Activated naive CD4-positive, alpha-beta T cell treated with anti-CD3 and anti-CD28 coated beads, Interleukin-2, amount 10 ng/mL, durations not matched to agents 7 days and 5 days (primary cell): ENCODE data around the gene NCKAP5.

Experiments used
- CTCF ChIA-PET: fragments of 350-600 bp; sonication (Branson Sonifier 250); formaldehyde crosslinking; loops from one replicate; lab custom pipeline; 2021; ENCODE audit warnings: antibody characterized with exemption; lab: Charles Lee
- DNase-seq: peaks from one replicate; pipeline ENCODE4 v3.0.0-alpha.2; 2020
- H3K27ac Mint-ChIP-seq: one replicate; pipeline ENCODE4 v1.8.0; 2021; ENCODE audit warnings: mild to moderate bottlenecking, moderate library complexity, mixed read lengths
- H3K27me3 Mint-ChIP-seq: one replicate; pipeline ENCODE4 v1.8.0; 2021; ENCODE audit warnings: mild to moderate bottlenecking, mixed read lengths
- H3K36me3 Mint-ChIP-seq: one replicate; pipeline ENCODE4 v1.8.0; 2021; ENCODE audit warnings: mixed read lengths
- H3K4me1 Mint-ChIP-seq: one replicate; pipeline ENCODE4 v1.8.0; 2021; ENCODE audit warnings: mixed read lengths
- H3K4me3 Mint-ChIP-seq: one replicate; pipeline ENCODE4 v1.8.0; 2021; ENCODE audit warnings: mild to moderate bottlenecking, moderate library complexity, mixed read lengths
- H3K9me3 Mint-ChIP-seq: one replicate; pipeline ENCODE4 v1.8.0; 2021; ENCODE audit warnings: mixed read lengths

NCKAP5 gene

DNA sequence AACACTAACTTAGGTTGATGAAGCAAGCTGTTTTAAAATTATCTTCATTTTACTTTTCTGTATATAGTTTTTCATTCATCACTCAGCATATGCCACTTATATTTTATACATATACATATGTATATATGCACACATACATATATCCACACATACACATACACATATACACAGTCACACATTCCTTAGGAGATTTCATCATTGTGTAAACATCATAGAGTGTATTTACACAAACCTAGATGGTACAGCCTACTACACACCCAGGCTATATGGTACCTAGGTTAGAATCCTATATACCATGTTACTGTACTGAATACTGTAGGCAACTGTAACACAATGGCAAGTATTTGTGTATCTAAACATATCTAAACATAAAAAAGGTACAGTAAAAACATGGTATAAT lies 602.8 kb downstream of the NCKAP5 start:
- H3K36me3 Mint-ChIP-seq, result no peaks in the 10 kb centered on the region
- H3K27ac Mint-ChIP-seq, result no peak overlapping the region
- H3K4me3 Mint-ChIP-seq, result no peak overlapping the region
- H3K4me1 Mint-ChIP-seq, result no peaks in the 10 kb centered on the region
- H3K27me3 Mint-ChIP-seq, result no peaks in the 10 kb centered on the region
- H3K9me3 Mint-ChIP-seq, result peaks cover 2% of the 10 kb centered on the region
- DNase-seq, result no peak
- CTCF ChIA-PET, result no interaction called here

DNA sequence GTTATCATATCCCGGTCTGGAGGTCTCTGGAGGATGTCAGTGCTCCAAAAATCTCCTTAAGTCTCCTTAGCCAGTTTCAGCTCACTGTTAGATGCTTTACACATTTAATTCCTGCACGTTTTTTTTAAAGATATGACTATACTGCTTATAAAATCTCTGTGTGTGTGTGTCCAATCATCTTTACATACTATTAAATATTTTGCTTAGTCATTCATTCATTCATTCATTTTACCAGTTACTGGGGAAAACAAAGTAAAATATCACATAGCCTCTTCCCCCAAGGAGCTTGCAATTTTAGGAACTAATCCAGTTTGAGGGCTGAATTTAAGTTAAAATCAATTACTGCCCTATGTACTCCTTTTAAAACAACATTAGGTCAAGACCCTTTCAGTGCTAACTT lies 605.1 kb downstream of the NCKAP5 start:
- CTCF ChIA-PET, result no interaction called here
- no peaks in the 10 kb centered on the region for H3K27me3 Mint-ChIP-seq
- no peaks in the 10 kb centered on the region for H3K36me3 Mint-ChIP-seq

DNA sequence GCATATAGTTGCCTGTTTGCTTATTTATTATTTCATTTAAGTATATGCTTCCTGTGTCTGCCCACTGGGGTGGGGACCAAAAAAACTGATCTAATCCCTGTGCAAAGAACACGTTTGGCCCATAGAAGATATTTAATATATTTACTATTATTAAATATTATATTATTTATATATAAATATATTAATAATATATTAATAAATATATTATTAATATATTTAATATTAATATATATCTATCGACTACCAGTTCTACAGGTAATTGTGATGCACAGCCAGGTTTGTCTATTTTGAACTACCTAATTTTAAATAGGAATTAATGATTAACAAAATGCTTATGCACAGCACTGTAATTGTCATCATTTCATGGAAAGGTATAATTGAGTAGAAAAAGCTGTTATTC lies 609.4 kb downstream of the NCKAP5 start:
- Mint-ChIP-seq H3K4me1 (no peaks in the 10 kb centered on the region), H3K36me3 (no peaks in the 10 kb centered on the region), H3K4me3 (no peak overlapping the region), H3K27me3 (no peaks in the 10 kb centered on the region), H3K27ac (no peak overlapping the region), H3K9me3 (no peaks in the 10 kb centered on the region)
- no peak for DNase-seq
- CTCF ChIA-PET, result no interaction called here

More for the DNA sequence above, 605.1 kb downstream of the NCKAP5 start:
- H3K9me3 Mint-ChIP-seq, result peaks cover 2% of the 10 kb centered on the region
- no peaks in the 10 kb centered on the region for H3K4me1 Mint-ChIP-seq
- H3K27ac Mint-ChIP-seq, result no peak overlapping the region
- no peak for DNase-seq
- no peak overlapping the region for H3K4me3 Mint-ChIP-seq

DNA sequence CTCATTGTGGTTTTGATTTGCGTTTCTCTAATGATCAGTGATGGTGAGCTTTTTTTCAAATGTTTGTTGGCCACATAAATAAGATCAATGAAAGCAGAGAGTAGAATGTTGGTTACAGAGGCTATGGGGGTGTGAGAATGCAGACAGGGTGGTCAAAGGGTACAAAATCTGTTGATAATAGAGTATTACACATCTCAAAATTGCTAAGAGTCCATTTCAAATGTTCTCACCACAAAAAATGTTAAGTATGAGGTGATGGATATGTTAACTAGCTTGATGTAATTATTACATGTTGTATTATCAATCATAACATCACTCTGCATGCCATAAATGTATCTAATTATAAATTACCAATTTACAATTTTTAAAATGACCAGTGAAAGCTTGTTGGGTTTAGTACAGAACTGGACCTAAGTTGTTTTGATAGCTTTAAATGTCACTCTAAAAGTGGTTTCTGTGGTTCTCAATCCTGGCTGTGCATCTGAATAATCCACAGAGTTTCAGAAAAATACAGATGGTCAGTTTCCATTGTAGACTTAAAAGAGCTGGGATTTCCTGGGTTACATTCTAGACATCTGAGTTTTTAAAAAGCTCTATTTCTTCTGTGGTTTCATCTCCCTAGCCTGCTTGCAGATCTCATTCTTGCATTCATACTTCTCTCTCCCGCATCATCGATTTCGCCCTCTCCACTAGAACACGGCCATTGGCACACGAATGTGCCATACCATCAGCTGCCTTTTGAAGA lies 612.2 kb downstream of the NCKAP5 start:
- Mint-ChIP-seq H3K4me1 (no peaks in the 10 kb centered on the region), H3K9me3 (no peaks in the 10 kb centered on the region), H3K27ac (no peak overlapping the region), H3K4me3 (no peak overlapping the region), H3K27me3 (no peaks in the 10 kb centered on the region), H3K36me3 (no peaks in the 10 kb centered on the region)
- DNase-seq, result no peak
- CTCF ChIA-PET, result no interaction called here

DNA sequence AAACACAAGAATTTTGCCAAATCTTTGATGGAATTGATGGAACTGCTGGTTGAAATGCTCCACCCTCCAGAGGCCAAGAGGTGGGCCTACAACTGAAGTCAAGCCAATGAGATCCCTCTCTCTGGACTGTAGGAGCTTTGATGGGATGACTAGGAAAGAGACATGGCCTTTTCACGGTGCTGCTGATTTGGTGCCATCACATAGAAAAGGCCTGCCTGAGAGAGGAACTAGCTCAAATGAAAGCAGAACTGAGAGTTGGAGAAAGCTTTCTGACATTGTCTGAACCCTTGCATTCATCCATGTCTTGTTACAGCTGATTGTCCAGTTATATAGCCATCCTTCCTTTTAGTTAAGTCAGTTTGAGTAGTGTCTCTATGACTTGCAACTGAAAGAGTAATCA lies 614.5 kb downstream of the NCKAP5 start:
- H3K27me3 Mint-ChIP-seq, result no peaks in the 10 kb centered on the region
- no peak overlapping the region for H3K4me3 Mint-ChIP-seq
- no peaks in the 10 kb centered on the region for H3K4me1 Mint-ChIP-seq
- DNase-seq, result no peak
- CTCF ChIA-PET, result no interaction called here
- no peaks in the 10 kb centered on the region for H3K36me3 Mint-ChIP-seq
- H3K9me3 Mint-ChIP-seq, result no peaks in the 10 kb centered on the region
- no peak overlapping the region for H3K27ac Mint-ChIP-seq

DNA sequence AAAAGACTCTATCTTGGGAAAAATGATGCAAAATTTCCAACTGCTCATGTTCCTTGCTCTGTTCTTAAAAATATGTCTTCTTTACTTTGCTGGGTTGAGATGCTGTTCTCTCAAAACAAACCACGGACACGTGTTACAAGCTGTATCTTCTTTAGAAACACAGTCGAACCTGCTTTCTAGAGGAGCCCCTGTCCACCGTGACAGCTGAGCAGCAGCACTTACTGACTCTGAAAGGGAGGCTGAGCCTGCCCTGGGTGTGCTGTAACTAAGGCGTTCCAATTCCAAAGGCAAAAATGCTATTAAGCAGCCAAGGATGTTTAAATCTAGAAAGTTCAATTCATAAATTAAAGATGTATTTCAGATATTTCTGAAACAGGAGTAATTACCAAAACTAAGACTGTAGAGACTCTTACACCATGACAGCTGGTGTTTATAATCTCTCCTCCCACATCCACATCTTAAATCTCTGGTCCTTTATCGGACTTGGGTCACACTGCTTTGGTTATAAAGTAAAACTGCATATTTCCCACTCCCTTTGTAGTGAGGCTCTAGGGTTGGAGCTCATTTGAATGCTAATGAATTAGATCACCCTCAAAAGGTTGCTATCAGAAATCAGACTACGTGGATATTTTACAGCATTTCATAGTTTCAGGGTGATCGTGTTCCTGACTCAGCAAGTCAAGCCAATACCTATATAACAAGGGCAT lies 617.1 kb downstream of the NCKAP5 start:
- H3K27ac Mint-ChIP-seq, result no peak overlapping the region
- DNase-seq, result no peak
- CTCF ChIA-PET, result no interaction called here
- H3K36me3 Mint-ChIP-seq, result no peaks in the 10 kb centered on the region
- H3K4me1 Mint-ChIP-seq, result no peaks in the 10 kb centered on the region
- H3K4me3 Mint-ChIP-seq, result no peak overlapping the region
- peaks cover 2% of the 10 kb centered on the region for H3K9me3 Mint-ChIP-seq
- no peaks in the 10 kb centered on the region for H3K27me3 Mint-ChIP-seq

DNA sequence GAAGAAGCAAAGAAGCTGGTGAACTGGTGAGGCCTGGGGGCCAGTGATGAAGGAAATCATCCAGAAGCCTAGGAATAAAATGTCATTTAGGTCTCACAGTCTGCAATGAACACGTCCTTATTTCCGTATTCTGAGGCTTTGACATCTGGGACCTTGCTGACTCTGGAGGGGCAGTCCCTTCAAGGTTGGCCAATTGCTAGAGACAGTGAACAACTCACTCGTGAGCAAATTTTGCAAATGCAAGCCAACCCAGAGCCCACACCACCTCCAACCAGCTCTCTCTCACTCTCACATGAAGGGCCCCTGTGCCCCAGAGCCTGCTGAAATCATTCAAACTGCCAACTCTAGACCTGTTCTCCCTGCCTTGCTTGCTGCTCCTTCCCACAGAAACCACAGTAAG lies 619.2 kb downstream of the NCKAP5 start:
- no peak overlapping the region for H3K4me3 Mint-ChIP-seq
- CTCF ChIA-PET, result no interaction called here
- H3K27me3 Mint-ChIP-seq, result no peaks in the 10 kb centered on the region
- no peaks in the 10 kb centered on the region for H3K36me3 Mint-ChIP-seq
- no peaks in the 10 kb centered on the region for H3K4me1 Mint-ChIP-seq
- DNase-seq, result no peak
- no peak overlapping the region for H3K27ac Mint-ChIP-seq
- peaks cover 2% of the 10 kb centered on the region for H3K9me3 Mint-ChIP-seq

DNA sequence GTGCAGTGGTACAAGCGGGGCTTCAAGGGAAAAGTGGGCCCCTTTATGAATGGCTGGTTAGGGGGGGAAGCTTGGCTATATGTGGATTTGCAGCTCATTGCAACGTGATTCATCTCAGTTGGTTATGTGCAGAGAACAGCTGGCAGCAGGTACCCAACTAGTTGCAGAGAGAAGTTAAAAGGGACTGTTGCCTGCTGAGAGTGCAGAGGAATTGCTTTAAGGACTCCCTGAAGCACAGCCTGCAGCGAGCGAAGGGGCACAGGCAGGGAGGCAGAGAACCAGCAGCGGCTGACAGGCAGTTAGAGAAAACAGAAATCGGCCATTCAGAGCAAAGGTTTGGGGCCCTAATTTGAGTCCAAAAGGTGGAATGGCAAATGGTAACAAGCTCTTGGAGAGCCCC lies 620.1 kb downstream of the NCKAP5 start:
- H3K9me3 Mint-ChIP-seq, result peaks cover 7% of the 10 kb centered on the region
- H3K36me3 Mint-ChIP-seq, result no peaks in the 10 kb centered on the region
- H3K27me3 Mint-ChIP-seq, result no peaks in the 10 kb centered on the region

DNA sequence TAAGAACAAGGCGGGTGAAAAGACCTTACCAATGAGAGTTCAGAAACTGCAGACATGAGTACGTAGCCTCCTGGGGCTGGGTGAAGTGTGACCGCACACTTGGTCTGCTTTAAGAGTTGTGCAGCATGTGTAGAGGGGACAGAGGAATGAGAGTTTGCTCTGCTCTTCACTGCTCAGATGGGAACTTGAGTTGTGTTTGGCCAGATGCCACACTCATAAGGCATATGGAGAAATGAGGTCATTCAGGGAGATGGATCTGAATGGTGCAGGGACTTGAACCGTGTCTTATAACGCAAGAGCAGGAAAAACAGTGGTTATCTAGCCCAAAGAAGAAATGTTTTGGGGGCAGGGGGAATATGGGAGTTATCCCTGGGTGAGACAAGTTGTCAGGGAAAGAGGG lies 624.4 kb downstream of the NCKAP5 start:
- CTCF ChIA-PET, result no interaction called here
- Mint-ChIP-seq H3K4me1 (no peaks in the 10 kb centered on the region), H3K4me3 (no peak overlapping the region), H3K36me3 (no peaks in the 10 kb centered on the region), H3K9me3 (peaks cover 7% of the 10 kb centered on the region), H3K27me3 (no peaks in the 10 kb centered on the region), H3K27ac (peak overlapping the region; percentile 20)
- no peak for DNase-seq

More for the DNA sequence above, 620.1 kb downstream of the NCKAP5 start:
- Mint-ChIP-seq H3K4me3 (no peak overlapping the region), H3K27ac (no peak overlapping the region), H3K4me1 (no peaks in the 10 kb centered on the region)
- no peak for DNase-seq
- CTCF ChIA-PET, result no interaction called here

DNA sequence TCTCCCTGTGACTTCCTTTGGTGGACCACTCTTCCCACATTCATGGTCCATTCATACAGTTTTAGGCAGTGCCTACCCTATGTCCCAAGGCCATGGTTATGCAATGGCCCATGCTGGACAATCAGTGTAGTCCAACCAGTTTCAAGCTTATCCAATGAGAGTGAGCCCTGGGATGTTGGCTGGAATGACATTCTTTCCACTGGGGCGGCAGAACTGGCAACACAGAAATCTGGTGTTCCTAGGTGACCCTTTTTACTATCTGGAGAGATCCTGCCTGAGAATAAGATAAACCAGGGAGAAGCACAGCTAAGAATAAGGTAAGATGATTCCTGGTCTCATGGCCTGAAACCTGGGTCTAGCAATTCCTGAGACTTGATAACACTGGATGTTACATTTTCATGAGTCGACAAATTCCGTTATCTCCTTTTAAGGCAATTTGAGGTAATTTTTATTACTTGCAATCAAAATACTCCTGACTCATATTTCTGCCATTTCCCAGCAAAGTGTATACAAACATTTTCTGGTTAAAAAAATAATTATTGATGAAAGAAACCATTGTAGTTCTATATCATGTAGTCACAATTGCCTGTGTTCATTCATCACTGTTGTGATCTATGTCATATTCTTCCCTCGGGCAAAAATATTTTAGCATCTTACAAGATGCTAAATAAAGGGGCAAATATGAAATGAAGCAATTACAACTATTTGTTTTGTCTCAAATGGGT lies 626.8 kb downstream of the NCKAP5 start:
- H3K4me3 Mint-ChIP-seq, result no peak overlapping the region
- H3K4me1 Mint-ChIP-seq, result no peaks in the 10 kb centered on the region
- no peak for DNase-seq
- no peak overlapping the region for H3K27ac Mint-ChIP-seq
- CTCF ChIA-PET, result no interaction called here
- no peaks in the 10 kb centered on the region for H3K36me3 Mint-ChIP-seq
- H3K9me3 Mint-ChIP-seq, result peaks cover 5% of the 10 kb centered on the region
- no peaks in the 10 kb centered on the region for H3K27me3 Mint-ChIP-seq

DNA sequence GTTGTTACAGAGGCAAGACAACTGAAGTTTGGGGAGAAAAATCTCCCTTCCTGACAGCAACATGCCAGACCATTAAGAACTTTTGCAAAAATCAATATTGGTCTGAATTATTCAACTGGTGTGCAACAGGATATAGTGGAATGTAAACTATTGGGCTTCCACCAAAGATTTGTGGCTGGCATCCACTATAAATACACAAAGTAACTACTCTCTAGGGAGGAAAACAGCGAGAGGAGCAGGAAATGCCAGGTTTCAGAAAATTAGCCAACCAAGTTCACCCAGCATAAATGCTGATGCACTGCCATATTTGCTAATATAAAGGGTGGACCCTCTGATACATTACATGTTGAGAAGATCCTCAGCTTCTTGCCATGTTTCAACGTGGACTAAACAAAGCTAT lies 630.6 kb downstream of the NCKAP5 start:
- DNase-seq, result no peak
- Mint-ChIP-seq H3K36me3 (no peaks in the 10 kb centered on the region), H3K27me3 (no peaks in the 10 kb centered on the region), H3K4me1 (no peaks in the 10 kb centered on the region), H3K4me3 (no peak overlapping the region), H3K27ac (no peak overlapping the region), H3K9me3 (peaks cover under 1% of the 10 kb centered on the region)
- CTCF ChIA-PET, result no interaction called here

DNA sequence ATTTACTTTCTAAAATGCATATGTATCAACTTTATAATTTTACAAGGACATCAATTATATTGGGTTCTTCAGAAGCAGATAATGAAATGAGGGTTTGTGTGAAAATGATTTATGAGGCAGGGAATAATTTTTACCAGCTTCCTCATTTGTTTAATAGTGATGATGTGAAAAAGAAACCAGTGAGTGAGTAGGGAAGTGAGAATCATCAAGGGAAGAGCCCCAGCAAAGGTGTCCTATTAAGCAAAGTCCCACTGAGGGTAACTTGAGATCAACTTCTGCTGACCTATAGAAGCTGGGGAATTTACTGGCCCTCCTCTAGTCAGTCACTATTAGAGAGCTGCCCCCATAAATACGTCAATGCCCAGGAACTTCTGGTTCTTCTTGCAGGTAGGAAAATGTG lies 631.5 kb downstream of the NCKAP5 start:
- DNase-seq, result no peak
- CTCF ChIA-PET, result no interaction called here
- Mint-ChIP-seq H3K4me3 (no peak overlapping the region), H3K27me3 (no peaks in the 10 kb centered on the region), H3K27ac (no peak overlapping the region), H3K36me3 (no peaks in the 10 kb centered on the region), H3K4me1 (no peaks in the 10 kb centered on the region), H3K9me3 (peaks cover 1% of the 10 kb centered on the region)

DNA sequence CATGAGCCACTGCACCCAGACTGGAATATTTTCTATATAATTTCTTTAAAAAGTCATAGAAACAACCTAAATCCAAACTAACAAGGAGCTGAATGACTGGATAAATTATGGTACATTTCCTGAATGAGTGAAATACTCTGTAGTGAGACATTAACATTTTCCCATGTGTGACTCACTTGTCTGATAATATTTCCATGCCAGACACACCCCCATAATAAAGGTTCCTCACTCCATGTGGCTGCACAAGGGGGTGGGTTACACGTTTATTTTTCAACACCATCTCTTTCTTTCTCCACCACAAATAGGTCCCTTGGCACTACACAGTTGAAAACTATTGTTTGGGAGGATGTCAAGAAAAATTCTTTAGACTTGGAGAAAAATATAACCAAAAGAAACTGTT lies 632.0 kb downstream of the NCKAP5 start:
- DNase-seq, result no peak
- CTCF ChIA-PET, result no interaction called here
- no peaks in the 10 kb centered on the region for H3K4me1 Mint-ChIP-seq
- H3K27ac Mint-ChIP-seq, result no peak overlapping the region
- H3K36me3 Mint-ChIP-seq, result no peaks in the 10 kb centered on the region
- H3K27me3 Mint-ChIP-seq, result no peaks in the 10 kb centered on the region
- peaks cover 1% of the 10 kb centered on the region for H3K9me3 Mint-ChIP-seq
- H3K4me3 Mint-ChIP-seq, result no peak overlapping the region

DNA sequence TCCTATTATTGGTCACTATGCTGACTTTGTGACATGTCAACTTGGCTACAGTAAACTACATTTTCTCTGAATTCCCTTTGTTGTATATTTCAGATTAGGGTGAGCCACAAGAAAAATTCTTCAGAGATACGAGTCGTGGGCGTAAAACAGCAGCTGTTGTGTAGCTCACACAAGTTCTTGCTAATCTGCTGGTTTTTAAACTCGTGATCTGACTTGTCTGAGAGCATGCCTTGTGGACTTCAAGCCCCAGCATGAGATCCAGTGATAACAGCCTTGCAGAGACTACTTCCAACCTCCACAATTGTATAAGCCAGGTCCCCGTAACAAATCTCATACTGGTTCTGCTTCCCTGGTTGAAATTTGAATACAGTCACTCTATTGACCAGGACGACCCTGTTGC lies 638.5 kb downstream of the NCKAP5 start:
- no peak for DNase-seq
- H3K27ac Mint-ChIP-seq, result no peak overlapping the region
- CTCF ChIA-PET, result no interaction called here

DNA sequence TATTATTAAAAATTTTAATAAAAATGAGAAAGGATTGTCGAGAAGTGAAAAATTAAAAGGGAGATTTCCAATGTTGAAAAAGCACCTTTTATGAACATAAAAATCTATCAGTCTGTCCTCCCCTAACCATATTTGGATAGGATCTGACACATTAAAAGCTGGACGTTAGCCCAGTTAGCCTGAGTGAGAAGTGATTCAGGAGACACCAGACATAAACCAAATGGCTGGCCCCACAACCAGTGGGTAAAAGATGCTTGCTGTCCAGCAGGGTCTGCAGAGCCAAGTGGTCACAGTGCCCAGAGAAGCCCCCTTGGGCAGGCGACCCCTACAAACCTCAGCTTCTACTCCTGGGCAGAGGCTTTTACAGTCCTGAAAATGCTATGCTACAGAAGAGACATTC lies 644.5 kb downstream of the NCKAP5 start:
- CTCF ChIA-PET, result no interaction called here
- Mint-ChIP-seq H3K4me1 (no peaks in the 10 kb centered on the region), H3K27me3 (no peaks in the 10 kb centered on the region), H3K9me3 (no peaks in the 10 kb centered on the region), H3K27ac (no peak overlapping the region), H3K4me3 (no peak overlapping the region), H3K36me3 (no peaks in the 10 kb centered on the region)
- no peak for DNase-seq

More for the DNA sequence above, 638.5 kb downstream of the NCKAP5 start:
- peaks cover 1% of the 10 kb centered on the region for H3K9me3 Mint-ChIP-seq
- H3K4me1 Mint-ChIP-seq, result no peaks in the 10 kb centered on the region
- no peaks in the 10 kb centered on the region for H3K36me3 Mint-ChIP-seq
- no peak overlapping the region for H3K4me3 Mint-ChIP-seq
- H3K27me3 Mint-ChIP-seq, result no peaks in the 10 kb centered on the region
